Mucosa of rectum (tissue), 2 donors: Measurements from ENCODE around the gene LPCAT3.

Experiments used
- H3K27ac ChIP-seq, 2 donors: one replicate each; pipeline ENCODE4 v1.7.0; 2013; ENCODE audit warnings: inconsistent platforms in 2 of 2, low read depth in 2 of 2, low read length in 2 of 2
- H3K27me3 ChIP-seq, 2 donors: one replicate each; pipeline ENCODE4 v1.7.0; 2013; ENCODE audit warnings: low read length in 2 of 2; ENCODE audit not compliant: control insufficient read depth in 2 of 2, insufficient read depth in 2 of 2
- H3K36me3 ChIP-seq, 2 donors: one replicate each; pipeline ENCODE4 v1.7.0; 2013; ENCODE audit warnings: low read length in 2 of 2; ENCODE audit not compliant: control insufficient read depth in 2 of 2, insufficient read depth in 2 of 2
- H3K4me1 ChIP-seq, 2 donors: one replicate each; pipeline ENCODE4 v1.7.0; 2013; ENCODE audit warnings: low read length in 2 of 2, mild to moderate bottlenecking in 1 of 2; ENCODE audit not compliant: control insufficient read depth in 2 of 2, insufficient read depth in 2 of 2
- H3K4me3 ChIP-seq, 2 donors: one replicate each; pipeline ENCODE4 v1.7.0; 2013; ENCODE audit warnings: low read length in 2 of 2
- H3K9ac ChIP-seq, 2 donors: one replicate each; pipeline ENCODE4 v1.7.0; 2013; ENCODE audit warnings: low read length in 2 of 2, low read depth in 1 of 2, mild to moderate bottlenecking in 1 of 2
- H3K9me3 ChIP-seq, 2 donors: one replicate each; pipeline ENCODE4 v1.7.0; 2013; ENCODE audit warnings: low read length in 2 of 2; ENCODE audit not compliant: control insufficient read depth in 2 of 2
- donor health status: healthy.
- donor health status: Normal muscosa, but diverticular disease.

LPCAT3 gene

DNA sequence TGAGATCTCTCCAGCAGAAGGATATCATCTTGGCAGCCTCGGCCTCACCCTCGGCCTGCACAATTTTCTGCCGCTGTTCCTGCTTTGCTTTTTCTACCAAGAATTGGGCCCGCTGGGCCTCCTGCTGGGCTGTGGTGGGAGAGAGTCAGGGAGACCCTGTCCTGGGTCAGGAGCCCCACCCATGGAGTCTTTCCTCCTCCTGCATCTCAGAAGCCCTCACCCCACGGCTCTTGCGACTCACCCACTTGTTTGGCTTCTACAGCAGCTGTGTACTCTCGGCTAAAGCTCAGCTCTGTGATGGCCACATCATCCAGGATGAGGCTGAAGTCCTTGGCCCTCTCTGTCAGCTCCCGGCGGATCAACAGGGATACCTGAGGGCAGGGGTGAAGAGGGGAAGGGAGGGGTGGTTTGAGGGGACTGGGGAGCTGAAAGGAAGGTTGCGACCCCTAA lies 50.6 kb downstream of the LPCAT3 start:
- H3K9ac ChIP-seq: no peak overlapping the region
- no peaks in the 10 kb centered on the region for H3K9me3 ChIP-seq
- no peaks in the 10 kb centered on the region for H3K27me3 ChIP-seq
- peaks cover 44 to 51% of the 10 kb centered on the region in 2 donors for H3K4me1 ChIP-seq
- peaks cover 35% of the 10 kb centered on the region in 2 donors for H3K36me3 ChIP-seq
- H3K4me3 ChIP-seq: no peak overlapping the region
- H3K27ac ChIP-seq: peak overlapping the region in 1 of 2 donors; percentile 20

GRCh38 chr12:6966351-6966750 lies 51.9 kb downstream of the LPCAT3 start:
- no peak overlapping the region for H3K9ac ChIP-seq
- peaks cover 52 to 58% of the 10 kb centered on the region in 2 donors for H3K4me1 ChIP-seq
- H3K27ac ChIP-seq: peak overlapping the region in 1 of 2 donors; percentile 26
- H3K4me3 ChIP-seq: no peak overlapping the region
- H3K9me3 ChIP-seq: no peaks in the 10 kb centered on the region
- peaks cover 35% of the 10 kb centered on the region in 2 donors for H3K36me3 ChIP-seq
- H3K27me3 ChIP-seq: no peaks in the 10 kb centered on the region

DNA sequence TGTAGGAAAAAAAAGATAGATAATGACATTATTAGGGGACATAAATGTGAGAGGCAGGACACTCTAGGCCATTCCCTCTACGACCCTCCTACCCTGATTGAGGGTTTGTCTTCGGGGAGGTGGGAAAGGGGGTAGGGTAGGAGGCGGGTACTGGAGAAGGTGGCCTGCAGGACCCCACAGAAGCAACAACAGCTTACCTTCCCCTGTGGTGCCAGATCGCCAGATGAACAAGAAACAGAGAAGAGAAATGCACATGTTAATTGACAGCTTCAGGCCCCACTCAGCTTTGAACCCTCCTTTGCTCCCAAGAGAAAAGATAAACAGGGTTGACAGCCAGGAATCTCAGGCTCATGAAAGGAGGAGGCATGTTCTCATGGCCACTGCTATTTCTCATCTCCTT lies 52.6 kb downstream of the LPCAT3 start:
- Histone ChIP-seq H3K36me3 (peaks cover 35% of the 10 kb centered on the region in 2 donors), H3K27me3 (no peaks in the 10 kb centered on the region), H3K27ac (peak overlapping the region; percentile 85 to 98), H3K9me3 (no peaks in the 10 kb centered on the region), H3K4me3 (peak overlapping the region in 1 of 2 donors; percentile 47), H3K4me1 (peaks cover 57 to 63% of the 10 kb centered on the region in 2 donors), H3K9ac (peak overlapping the region; percentile 33 to 99)

GRCh38 chr12:6965026-6965661 lies 53.1 kb downstream of the LPCAT3 start:
- peaks cover 63 to 68% of the 10 kb centered on the region in 2 donors for H3K4me1 ChIP-seq
- H3K4me3 ChIP-seq: peak overlapping the region; percentile 72 to 91
- H3K9me3 ChIP-seq: no peaks in the 10 kb centered on the region
- peak overlapping the region; percentile 86 to 99 for H3K9ac ChIP-seq
- H3K27me3 ChIP-seq: no peaks in the 10 kb centered on the region
- H3K36me3 ChIP-seq: peaks cover 35% of the 10 kb centered on the region in 2 donors
- H3K27ac ChIP-seq: peak overlapping the region; percentile 98 to 99

DNA sequence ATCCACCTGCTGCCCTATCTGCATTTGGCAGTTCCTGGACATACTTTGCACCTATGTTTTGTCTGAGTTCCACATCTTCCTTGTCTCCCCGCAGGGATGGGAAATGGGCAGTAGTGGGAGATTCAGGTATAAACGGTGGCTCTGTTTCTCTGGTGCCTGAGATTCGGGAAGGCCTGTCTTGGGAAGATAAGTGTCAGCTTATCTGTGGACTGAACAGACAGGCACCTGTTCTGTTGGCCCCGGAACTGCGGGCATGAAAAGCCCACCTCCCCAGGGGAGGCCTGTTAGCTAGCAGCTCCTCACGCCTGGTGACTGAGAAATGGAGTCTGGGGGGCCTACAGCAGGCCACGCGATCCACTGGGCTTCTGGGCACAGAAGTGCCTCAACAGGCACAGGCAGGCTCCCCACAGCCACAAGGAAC lies 53.7 kb downstream of the LPCAT3 start:
- peak overlapping the region; percentile 86 to 99 for H3K9ac ChIP-seq
- no peaks in the 10 kb centered on the region for H3K9me3 ChIP-seq
- H3K4me3 ChIP-seq: peak overlapping the region; percentile 72 to 91
- peaks cover 35% of the 10 kb centered on the region in 2 donors for H3K36me3 ChIP-seq
- H3K27me3 ChIP-seq: no peaks in the 10 kb centered on the region
- H3K4me1 ChIP-seq: peaks cover 68% of the 10 kb centered on the region in 2 donors
- H3K27ac ChIP-seq: peak overlapping the region; percentile 98 to 99

- Histone ChIP-seq H3K9ac (peak overlapping the region; percentile 86 to 99), H3K27me3 (no peaks in the 10 kb centered on the region), H3K4me1 (peaks cover 64 to 65% of the 10 kb centered on the region in 2 donors), H3K4me3 (peak overlapping the region; percentile 72 to 91), H3K36me3 (peaks cover 33 to 34% of the 10 kb centered on the region in 2 donors), H3K27ac (peak overlapping the region; percentile 98 to 99), H3K9me3 (no peaks in the 10 kb centered on the region)
These were observed 54.4 kb downstream of the LPCAT3 start for GRCh38 chr12:6963791-6964413.

- H3K27ac ChIP-seq: peak overlapping the region; percentile 98 to 99
- H3K9ac ChIP-seq: peak overlapping the region; percentile 89 to 99
- H3K27me3 ChIP-seq: no peaks in the 10 kb centered on the region
- H3K9me3 ChIP-seq: no peaks in the 10 kb centered on the region
- H3K4me3 ChIP-seq: peak overlapping the region; percentile 72 to 91
- H3K4me1 ChIP-seq: peaks cover 61 to 63% of the 10 kb centered on the region in 2 donors
- H3K36me3 ChIP-seq: peaks cover 26 to 29% of the 10 kb centered on the region in 2 donors
These were observed 55.1 kb downstream of the LPCAT3 start for GRCh38 chr12:6963016-6963731.

- H3K9me3 ChIP-seq: no peaks in the 10 kb centered on the region
- H3K36me3 ChIP-seq: peaks cover 19 to 27% of the 10 kb centered on the region in 2 donors
- peak overlapping the region; percentile 72 to 91 for H3K4me3 ChIP-seq
- H3K9ac ChIP-seq: peak overlapping the region; percentile 89 to 99
- peak overlapping the region; percentile 98 to 99 for H3K27ac ChIP-seq
- peaks cover 63 to 65% of the 10 kb centered on the region in 2 donors for H3K4me1 ChIP-seq
- no peaks in the 10 kb centered on the region for H3K27me3 ChIP-seq
These were observed 55.8 kb downstream of the LPCAT3 start for GRCh38 chr12:6962285-6963015.

- Histone ChIP-seq H3K27ac (peak overlapping the region; percentile 98 to 99), H3K9ac (peak overlapping the region; percentile 89 to 99), H3K36me3 (peaks cover 15 to 26% of the 10 kb centered on the region in 2 donors), H3K9me3 (no peaks in the 10 kb centered on the region), H3K4me1 (peaks cover 60 to 69% of the 10 kb centered on the region in 2 donors), H3K4me3 (peak overlapping the region; percentile 72 to 91), H3K27me3 (no peaks in the 10 kb centered on the region)
These were observed 56.5 kb downstream of the LPCAT3 start for GRCh38 chr12:6961695-6962284.
